GM13976 (cell line): ENCODE measurements around the gene AGFG1.

ENCODE experiments used
- DNase-seq: peaks from one replicate; pipeline ENCODE4 v3.0.0; 2012; ENCODE audit warnings: low spot score
- CTCF ChIP-seq: IDR thresholded peaks from 2 replicates; pipeline ENCODE4 v1.5.1; 2012; ENCODE audit warnings: borderline replicate concordance, mild to moderate bottlenecking; ENCODE audit not compliant: insufficient read depth; ENCODE audit errors: extremely low read depth, missing control alignments, control extremely low read depth
- in situ Hi-C: fragments of 300-500 bp; cut with MboI; formaldehyde crosslinking; loops from one replicate; pipeline ENCODE4 v1.12.0; 2022; ENCODE audit warnings: low sequenced_read_pairs, mixed read lengths, inconsistent platforms; ENCODE audit not compliant: unreplicated experiment

AGFG1 gene

DNA sequence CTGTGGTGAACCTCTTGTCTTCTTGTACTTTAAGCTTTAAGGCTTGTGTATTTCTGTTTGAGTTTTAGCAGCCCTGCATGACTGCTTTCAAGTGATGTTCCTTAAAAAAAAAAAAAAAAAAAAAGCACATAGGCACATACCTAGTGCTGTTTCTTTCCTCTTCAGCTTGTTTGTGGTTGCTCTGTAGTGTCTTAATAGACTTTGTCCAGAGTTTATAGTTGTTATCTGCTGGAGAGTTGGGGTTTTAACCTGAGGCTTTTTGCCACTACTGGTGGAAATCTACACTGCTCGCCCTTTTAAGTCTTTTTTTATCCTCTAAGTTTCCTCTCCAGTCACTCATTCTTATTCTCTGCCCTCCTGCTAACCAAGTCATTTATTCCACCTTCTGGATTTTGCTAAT, 34.5 kb downstream of the AGFG1 start:
- DNase-seq = no peak
- in situ Hi-C loops = no loop called here
- no peak for TF ChIP-seq CTCF

DNA sequence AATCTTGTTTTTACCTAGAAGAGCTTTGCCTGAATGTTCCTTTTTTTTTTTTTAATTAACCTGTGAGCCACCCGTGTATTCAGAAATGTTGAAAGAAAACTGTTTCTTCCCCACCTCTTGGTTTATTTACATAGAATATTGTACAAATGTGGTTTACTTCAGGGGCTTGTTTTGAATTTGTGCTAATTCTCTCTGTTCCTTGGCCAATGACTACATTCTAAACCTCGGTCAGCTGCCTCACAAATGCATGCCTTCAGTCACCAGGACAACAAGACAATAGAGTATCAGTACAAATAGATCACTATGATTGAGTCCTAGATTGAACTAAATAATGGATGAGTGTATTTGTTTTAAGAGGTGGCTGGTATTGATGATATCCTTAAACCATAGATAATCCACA, 36.0 kb downstream of the AGFG1 start:
- TF ChIP-seq CTCF = no peak
- in situ Hi-C loops = no loop called here
- DNase-seq = no peak

DNA sequence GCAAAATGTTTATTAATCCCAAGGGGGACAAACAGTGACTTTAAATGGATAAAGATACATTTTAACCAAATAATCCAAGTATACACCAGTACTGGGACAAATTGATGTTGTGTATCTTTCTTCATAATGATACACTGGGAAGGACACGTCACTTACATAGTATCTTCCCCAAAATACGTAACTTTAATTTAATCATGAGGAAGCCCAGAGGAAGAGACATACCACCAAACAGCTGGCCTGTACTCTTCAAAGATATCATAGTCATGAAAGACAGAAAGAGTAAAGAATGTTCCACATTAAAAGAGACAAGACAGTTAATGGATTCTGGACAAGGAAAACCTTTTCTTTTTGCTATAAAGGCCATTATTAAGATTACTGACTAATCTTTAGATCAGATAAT, 37.1 kb downstream of the AGFG1 start:
- no peak for DNase-seq
- no peak for TF ChIP-seq CTCF
- in situ Hi-C loops = no loop called here

- no peak for DNase-seq
- no peak for TF ChIP-seq CTCF
Measured at GRCh38 chr2:227509824-227510619, 38.1 kb downstream of the AGFG1 start.

GRCh38 chr2:227510620-227510958, 38.6 kb downstream of the AGFG1 start:
- TF ChIP-seq CTCF = no peak
- no peak for DNase-seq
- in situ Hi-C loops = no loop called here

More at GRCh38 chr2:227509824-227510619, 38.1 kb downstream of the AGFG1 start:
- in situ Hi-C loops = no loop called here

GRCh38 chr2:227511239-227511930, 39.4 kb downstream of the AGFG1 start:
- in situ Hi-C loops = no loop called here
- DNase-seq = no peak
- no peak for TF ChIP-seq CTCF
